Breast epithelium (tissue), 4 donors: ENCODE data around the gene TIMM44. TPM values are rescaled to one million over a fixed set of nuclear protein-coding genes. Genes with fewer than 3 reads are reported as not detected.

Experiments used
- DNase-seq, 2 donors: peaks; one replicate each; pipeline ENCODE4 v3.0.0-alpha.2; 2019; ENCODE audit warnings: low spot score in 2 of 2
- H3K27ac ChIP-seq, 2 donors: fragments of 200-600 bp; sonication (generic) in 1 of 2; one replicate each; pipeline ENCODE4 v1.5.1; 2016 to 2019; ENCODE audit warnings: mild to moderate bottlenecking in 1 of 2
- H3K27me3 ChIP-seq, 2 donors: fragments of 200-600 bp; sonication (generic) in 1 of 2; one replicate each; pipeline versions ENCODE4 v1.5.1 to v1.6.0; 2017 to 2019; ENCODE audit warnings: control low read depth in 1 of 2, mild to moderate bottlenecking in 1 of 2
- H3K36me3 ChIP-seq: fragments of 200-600 bp; one replicate; pipeline ENCODE4 v1.5.1; 2019
- H3K4me1 ChIP-seq, 2 donors: fragments of 200-600 bp; sonication (generic); one replicate each; pipeline ENCODE4 v1.5.1; 2016 to 2019; ENCODE audit warnings: control low read depth in 1 of 2
- H3K4me3 ChIP-seq, 3 donors: fragments of 200-600 bp; sonication (generic); 1 replicate in 2 of 3; 2 replicates in 1 of 3; pipeline ENCODE4 v1.5.1; 2016 to 2019; ENCODE audit warnings: mild to moderate bottlenecking in 3 of 3, moderate library complexity in 2 of 3
- H3K9me3 ChIP-seq, 2 donors: fragments of 200-600 bp; sonication (generic) in 1 of 2; one replicate each; pipeline ENCODE4 v1.5.1; 2016 to 2019; ENCODE audit warnings: control low read depth in 1 of 2
- POLR2A ChIP-seq: fragments of 450-650 bp; IDR thresholded peaks from one replicate; pipeline ENCODE4 v1.6.1; 2016; ENCODE audit warnings: antibody characterized with exemption, mild to moderate bottlenecking, moderate library complexity
- POLR2AphosphoS5 ChIP-seq, 3 donors: sonication (generic); formaldehyde crosslinking; IDR thresholded peaks; one replicate each; pipeline ENCODE4 v1.6.1; 2017; ENCODE audit warnings: antibody characterized with exemption in 3 of 3
- intact Hi-C: fragments of 100-400 bp; cut with DNase I; formaldehyde crosslinking; loops from one replicate; pipeline ENCODE4 v1.15.1; 2023; ENCODE audit warnings: low total_unique reads
- total RNA-seq, 3 donors: library from RNA; depleted of rRNA; stranded (reverse); fragments of >200 nt; gene quantifications; one replicate each; pipeline ENCODE4 v1.1.0, GENCODE V29; 2016
- TF ChIP-seq, protein P1 (sequence below), 3 donors: fragments of 450-650 bp; IDR thresholded peaks; one replicate each; pipeline ENCODE4 v1.5.1; 2016 to 2017; ENCODE audit warnings: antibody characterized with exemption in 3 of 3, mild to moderate bottlenecking in 3 of 3, moderate library complexity in 3 of 3

Gene TIMM44
- total RNA-seq, 3 donors from 2014 or later: 29.3 to 59.6 (median 57.8) TPM

DNA sequence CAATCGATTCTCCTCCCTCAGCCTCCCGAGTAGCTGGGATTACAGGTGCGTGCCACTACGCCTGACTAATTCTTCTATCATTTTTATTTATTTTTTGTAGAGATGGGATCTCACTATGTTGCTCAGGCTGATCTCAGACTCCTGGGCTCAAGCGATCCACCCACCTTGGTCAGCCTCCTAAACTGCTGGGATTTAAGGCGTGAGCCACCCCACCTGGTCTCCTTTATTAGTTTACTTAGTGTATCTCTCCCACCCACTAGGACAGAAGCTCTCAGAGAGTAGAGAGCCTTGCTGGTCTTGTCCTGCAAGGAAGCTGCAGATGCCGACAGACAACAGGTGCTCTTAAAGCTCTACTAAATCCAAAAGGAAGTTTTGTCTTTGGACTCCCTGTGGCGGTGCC lies 57.6 kb downstream of the TIMM44 start:
- no peaks in the 10 kb centered on the region for H3K27me3 ChIP-seq
- no peak overlapping the region for H3K4me3 ChIP-seq
- TF ChIP-seq, protein P1, sequence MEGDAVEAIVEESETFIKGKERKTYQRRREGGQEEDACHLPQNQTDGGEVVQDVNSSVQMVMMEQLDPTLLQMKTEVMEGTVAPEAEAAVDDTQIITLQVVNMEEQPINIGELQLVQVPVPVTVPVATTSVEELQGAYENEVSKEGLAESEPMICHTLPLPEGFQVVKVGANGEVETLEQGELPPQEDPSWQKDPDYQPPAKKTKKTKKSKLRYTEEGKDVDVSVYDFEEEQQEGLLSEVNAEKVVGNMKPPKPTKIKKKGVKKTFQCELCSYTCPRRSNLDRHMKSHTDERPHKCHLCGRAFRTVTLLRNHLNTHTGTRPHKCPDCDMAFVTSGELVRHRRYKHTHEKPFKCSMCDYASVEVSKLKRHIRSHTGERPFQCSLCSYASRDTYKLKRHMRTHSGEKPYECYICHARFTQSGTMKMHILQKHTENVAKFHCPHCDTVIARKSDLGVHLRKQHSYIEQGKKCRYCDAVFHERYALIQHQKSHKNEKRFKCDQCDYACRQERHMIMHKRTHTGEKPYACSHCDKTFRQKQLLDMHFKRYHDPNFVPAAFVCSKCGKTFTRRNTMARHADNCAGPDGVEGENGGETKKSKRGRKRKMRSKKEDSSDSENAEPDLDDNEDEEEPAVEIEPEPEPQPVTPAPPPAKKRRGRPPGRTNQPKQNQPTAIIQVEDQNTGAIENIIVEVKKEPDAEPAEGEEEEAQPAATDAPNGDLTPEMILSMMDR (IDR thresholded peaks at IDR 0.05): no peak
- TF ChIP-seq POLR2AphosphoS5 (IDR thresholded peaks at IDR 0.05): no peak
- no peak for TF ChIP-seq POLR2A
- H3K9me3 ChIP-seq: no peaks in the 10 kb centered on the region
- H3K36me3 ChIP-seq: no peaks in the 10 kb centered on the region
- intact Hi-C loops: no loop called here
- DNase-seq: no peak
- peaks cover 0 to 2% of the 10 kb centered on the region in 2 donors for H3K4me1 ChIP-seq
- no peak overlapping the region for H3K27ac ChIP-seq

DNA sequence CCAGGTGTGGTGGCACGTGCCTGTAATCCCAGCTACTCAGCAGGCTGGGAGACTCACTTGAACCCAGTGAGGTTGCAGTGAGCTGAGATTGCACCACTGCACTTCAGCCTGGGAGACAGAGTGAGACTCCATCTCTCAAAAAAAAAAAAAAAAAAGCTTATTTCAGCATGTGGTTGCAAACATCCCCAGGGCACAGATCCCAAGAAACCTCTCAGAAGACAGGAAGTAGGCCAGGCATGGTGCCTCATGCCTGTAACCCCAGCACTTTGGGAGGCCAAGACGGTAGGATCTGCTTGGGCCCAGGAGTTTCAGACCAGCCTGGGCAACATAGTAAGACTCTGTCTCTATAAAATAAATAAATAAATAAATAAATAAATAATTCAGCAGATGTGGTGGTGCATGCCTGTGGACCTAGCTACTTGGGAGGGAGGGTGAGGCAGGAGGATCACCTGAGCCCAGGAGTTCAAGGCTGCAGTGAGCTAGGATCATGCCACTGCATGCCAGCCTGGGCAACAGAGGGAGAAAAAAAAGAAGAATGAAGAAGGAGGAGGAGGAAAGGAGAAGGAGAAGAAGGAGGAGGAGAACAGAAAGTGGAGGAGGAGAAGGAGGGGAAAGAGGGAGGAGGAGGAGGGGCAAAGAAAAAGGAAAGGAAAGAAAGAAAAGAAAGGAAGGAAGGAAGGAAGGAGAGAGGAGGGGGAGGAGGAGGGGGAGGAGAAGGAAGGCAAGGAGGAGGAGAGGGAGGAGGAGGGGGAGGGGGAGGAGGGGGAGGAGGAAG lies 59.5 kb downstream of the TIMM44 start:
- peaks cover 0 to 2% of the 10 kb centered on the region in 2 donors for H3K4me1 ChIP-seq
- no peaks in the 10 kb centered on the region for H3K9me3 ChIP-seq
- no peak for DNase-seq
- H3K4me3 ChIP-seq: no peak overlapping the region
- H3K27ac ChIP-seq: no peak overlapping the region
- TF ChIP-seq POLR2A (no peak), POLR2AphosphoS5 (IDR thresholded peaks at IDR 0.05) (no peak)
- TF ChIP-seq, protein P1 (IDR thresholded peaks at IDR 0.05): no peak
- no peaks in the 10 kb centered on the region for H3K27me3 ChIP-seq
- H3K36me3 ChIP-seq: no peaks in the 10 kb centered on the region
- intact Hi-C loops: no loop called here

DNA sequence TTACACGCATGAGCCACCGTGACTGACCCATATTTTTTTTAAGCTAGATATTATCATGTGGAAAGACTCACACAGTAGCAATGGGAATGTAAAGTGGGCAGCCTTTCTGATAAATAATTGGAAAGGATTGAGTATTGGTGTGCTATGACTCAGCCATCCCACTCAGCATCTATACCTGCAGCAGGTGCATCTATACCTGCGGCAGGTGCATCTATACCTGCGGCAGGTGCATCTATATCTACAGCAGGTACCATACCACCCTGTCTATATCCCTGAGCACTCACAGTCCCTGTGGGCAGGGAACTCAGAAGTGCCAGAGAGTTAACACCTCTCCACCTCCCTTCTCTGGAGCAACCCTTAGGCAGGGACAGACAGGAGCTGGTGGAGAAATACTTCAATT lies 60.4 kb downstream of the TIMM44 start:
- Histone ChIP-seq H3K4me3 (no peak overlapping the region), H3K27me3 (no peaks in the 10 kb centered on the region), H3K4me1 (no peaks in the 10 kb centered on the region), H3K9me3 (no peaks in the 10 kb centered on the region), H3K36me3 (no peaks in the 10 kb centered on the region), H3K27ac (no peak overlapping the region)
- TF ChIP-seq, protein P1 (IDR thresholded peaks at IDR 0.05): no peak
- TF ChIP-seq POLR2AphosphoS5 (IDR thresholded peaks at IDR 0.05) (no peak), POLR2A (no peak)
- no peak for DNase-seq
- intact Hi-C loops: no loop called here

DNA sequence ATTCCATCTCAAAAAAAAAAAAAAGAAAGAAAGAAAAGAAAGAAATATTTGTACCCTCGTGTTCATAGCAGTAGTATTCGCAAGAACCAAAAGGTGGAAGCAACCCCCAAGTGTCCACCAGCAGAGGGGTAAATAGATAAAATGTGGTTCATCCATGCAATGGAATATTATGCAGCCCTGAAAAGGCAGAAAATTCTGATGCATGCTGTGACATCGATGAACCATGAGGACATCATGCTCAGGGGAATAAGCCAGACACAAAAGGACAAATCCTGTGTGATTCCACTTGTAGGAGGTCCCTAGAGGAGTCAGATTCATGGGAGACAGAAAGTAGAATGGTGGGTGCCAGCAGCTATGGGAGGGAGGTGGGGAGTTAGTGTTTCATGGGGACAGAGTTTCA lies 61.6 kb downstream of the TIMM44 start:
- Histone ChIP-seq H3K4me1 (no peaks in the 10 kb centered on the region), H3K4me3 (no peak overlapping the region), H3K9me3 (no peaks in the 10 kb centered on the region), H3K36me3 (no peaks in the 10 kb centered on the region), H3K27me3 (no peaks in the 10 kb centered on the region), H3K27ac (no peak overlapping the region)
- intact Hi-C loops: no loop called here
- TF ChIP-seq, protein P1 (IDR thresholded peaks at IDR 0.05): no peak
- TF ChIP-seq POLR2AphosphoS5 (IDR thresholded peaks at IDR 0.05): no peak
- TF ChIP-seq POLR2A: no peak
- no peak for DNase-seq

DNA sequence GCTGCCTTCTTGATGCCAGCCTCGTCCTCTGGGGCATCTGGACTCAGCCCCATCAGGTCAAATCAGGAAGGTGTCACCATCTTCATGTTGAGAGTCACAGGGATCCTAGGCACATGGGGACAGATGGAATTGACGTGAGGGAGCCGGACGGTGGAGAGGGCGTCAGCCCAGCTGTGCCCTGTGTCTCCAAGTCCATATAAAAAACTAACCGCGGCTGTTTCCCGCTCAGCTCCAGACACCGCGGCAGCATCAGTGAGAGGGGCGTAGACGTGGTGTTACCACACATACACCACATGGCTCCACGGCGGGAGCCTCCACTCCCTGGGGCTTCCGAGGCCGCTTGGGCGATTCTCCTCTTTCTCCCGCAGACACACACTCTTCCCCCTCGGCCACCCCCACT lies 63.6 kb downstream of the TIMM44 start:
- Histone ChIP-seq H3K9me3 (no peaks in the 10 kb centered on the region), H3K36me3 (no peaks in the 10 kb centered on the region), H3K4me1 (no peaks in the 10 kb centered on the region), H3K27ac (no peak overlapping the region), H3K4me3 (no peak overlapping the region), H3K27me3 (no peaks in the 10 kb centered on the region)
- DNase-seq: no peak
- intact Hi-C loops: no loop called here
- TF ChIP-seq, protein P1 (IDR thresholded peaks at IDR 0.05): no peak
- TF ChIP-seq POLR2AphosphoS5 (IDR thresholded peaks at IDR 0.05) (no peak), POLR2A (no peak)
